DMS 273 (cell line): ENCODE measurements around the gene SPN.
"Not testable (repeated sequence)": the region's sequence is repeated elsewhere in the genome, so short reads cannot be mapped to it uniquely, and the experiment has no call there.

Experiments used
- DNase-seq: peaks from one replicate; lab custom pipeline; 2025; ENCODE audit not compliant: unreplicated experiment; lab: John Stamatoyannopoulos, UW

The SPN gene, protein sequence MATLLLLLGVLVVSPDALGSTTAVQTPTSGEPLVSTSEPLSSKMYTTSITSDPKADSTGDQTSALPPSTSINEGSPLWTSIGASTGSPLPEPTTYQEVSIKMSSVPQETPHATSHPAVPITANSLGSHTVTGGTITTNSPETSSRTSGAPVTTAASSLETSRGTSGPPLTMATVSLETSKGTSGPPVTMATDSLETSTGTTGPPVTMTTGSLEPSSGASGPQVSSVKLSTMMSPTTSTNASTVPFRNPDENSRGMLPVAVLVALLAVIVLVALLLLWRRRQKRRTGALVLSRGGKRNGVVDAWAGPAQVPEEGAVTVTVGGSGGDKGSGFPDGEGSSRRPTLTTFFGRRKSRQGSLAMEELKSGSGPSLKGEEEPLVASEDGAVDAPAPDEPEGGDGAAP

DNA sequence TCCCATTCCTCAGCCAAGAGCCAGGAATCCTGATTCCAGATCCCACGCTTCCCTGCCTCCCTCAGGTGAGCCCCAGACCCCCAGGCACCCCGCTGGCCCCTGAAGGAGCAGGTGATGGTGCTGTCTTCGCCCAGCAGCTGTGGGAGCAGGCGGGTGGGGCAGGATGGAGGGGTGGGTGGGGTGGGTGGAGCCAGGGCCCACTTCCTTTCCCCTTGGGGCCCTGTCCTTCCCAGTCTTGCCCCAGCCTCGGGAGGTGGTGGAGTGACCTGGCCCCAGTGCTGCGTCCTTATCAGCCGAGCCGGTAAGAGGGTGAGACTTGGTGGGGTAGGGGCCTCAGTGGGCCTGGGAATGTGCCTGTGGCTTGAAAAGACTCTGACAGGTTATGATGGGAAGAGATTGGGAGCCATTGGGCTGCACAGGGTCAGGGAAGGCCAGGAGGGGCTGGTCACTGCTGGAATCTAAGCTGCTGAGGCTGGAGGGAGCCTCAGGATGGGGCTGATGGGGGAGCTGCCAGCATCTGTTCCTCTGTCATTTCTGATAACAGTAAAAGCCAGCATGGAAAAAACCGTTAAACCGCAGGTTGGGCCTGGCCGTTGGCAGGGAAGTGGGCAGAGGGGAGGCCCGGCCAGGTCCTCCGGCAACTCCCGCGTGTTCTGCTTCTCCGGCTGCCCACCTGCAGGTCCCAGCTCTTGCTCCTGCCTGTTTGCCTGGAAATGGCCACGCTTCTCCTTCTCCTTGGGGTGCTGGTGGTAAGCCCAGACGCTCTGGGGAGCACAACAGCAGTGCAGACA is at the start of gene SPN:
Gene SPN (plus strand): TSS at position 232 of the 791 bp plus-strand sequence. CDS start 482 bp downstream, at position 714.
- DNase-seq: no peak

- DNase-seq: peak; percentile 95
Observed at GRCh38 chr16:29613307-29614057, 49.6 kb upstream of the SPN start.

GRCh38 chr16:29614691-29615314 is 48.2 kb upstream of the SPN start:
- DNase-seq: not testable (repeated sequence)

DNA sequence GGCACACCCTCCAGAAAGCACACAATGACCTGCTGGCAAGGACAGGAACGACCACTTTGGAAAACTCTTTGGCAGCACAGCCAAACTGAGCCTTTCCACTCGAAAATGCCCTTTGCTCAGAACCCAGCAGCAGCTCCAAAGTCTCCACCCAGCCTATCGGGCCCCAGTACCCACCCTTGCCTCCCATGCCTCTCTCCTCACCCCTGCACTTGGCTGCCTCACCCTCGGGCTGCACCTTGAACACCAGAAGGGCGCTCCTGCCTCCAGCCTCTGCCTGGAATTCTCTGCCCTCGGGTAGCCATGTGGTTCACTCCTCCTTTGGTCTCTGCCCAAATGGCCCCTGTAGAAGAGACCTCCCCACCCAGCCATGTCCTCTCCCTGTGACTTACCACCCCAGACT is 46.9 kb upstream of the SPN start:
- not testable (repeated sequence) for DNase-seq

DNA sequence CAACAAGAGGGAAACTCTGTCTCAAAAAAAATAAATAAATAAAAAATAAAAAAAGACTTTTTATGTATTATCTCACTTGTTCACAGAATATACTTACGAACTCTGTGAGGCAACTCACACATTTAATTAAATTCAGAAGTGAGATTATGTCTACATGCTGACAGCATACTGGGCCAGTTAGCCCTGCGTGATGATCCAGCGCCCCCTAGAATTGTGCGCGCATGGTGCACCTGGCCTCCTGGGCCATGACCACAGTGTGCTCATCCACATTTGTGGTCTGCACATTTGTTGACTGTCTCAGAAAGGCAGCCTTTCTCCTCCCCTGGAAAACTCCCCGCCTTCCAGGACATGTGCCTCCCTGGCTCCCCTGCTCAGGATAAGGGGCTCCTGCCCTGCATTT is 42.5 kb upstream of the SPN start:
- DNase-seq: not testable (repeated sequence)

DNA sequence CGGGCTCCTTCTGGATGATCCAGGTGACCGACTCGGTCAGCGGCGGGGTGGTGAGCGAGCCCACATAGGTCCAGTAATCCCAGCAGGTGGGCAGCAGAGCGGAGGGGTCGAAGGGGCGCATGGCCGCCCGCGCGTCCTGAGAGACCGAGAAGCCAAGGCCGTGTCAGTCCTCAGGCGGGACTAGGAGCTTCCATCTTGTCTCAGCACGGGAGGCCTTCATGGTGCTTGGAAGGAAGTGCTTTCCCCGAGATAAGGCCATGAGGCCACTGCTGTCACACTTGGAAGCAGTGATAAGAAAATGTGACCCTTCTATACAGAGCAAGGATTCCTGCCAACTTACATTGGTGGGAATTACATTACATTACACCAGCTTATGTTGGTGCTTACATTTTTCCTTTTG is 40.3 kb upstream of the SPN start:
- not testable (repeated sequence) for DNase-seq

DNA sequence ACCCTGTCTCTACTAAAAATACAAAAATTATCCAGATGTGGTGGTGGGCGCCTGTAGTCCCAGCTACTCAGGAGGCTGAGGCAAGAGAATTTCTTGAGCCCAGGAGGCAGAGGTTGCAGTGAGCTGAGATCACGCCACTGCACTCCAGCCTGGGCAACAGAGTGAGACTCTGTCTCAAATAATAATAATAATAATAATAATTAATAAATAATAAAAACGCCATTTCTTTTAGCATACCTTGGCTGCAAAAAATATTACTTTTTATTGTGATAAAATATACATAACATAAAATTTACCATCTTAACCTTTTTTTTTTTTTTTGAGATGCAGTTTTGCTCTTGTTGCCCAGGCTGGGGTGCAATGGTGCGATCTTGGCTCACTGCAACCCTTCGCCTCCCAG is 39.8 kb upstream of the SPN start:
- not testable (repeated sequence) for DNase-seq

- not testable (repeated sequence) for DNase-seq
Observed at GRCh38 chr16:29625114-29625513, 37.9 kb upstream of the SPN start.

- DNase-seq: not testable (repeated sequence)
Observed at GRCh38 chr16:29626778-29627331, 36.2 kb upstream of the SPN start.

DNA sequence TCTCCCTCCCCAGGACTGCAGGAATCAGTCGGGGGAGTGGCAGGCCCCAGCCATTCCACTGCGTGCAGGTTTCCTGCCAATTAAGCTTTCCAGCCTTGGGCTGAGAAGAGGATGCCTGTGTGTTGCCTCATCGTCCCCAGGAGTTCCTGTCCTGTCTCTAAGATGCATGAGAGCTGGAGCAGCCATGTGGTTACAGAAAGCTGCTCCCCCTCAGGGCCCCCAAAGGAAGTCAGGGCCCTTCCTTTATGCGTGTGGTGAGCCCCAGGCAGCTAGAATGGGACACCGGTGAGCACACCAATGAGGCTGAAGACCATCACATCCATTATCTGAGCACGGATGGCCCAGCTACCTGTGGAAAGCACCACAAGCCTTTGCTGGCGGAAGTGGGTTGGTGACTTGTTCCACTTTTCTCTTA is 35.4 kb upstream of the SPN start:
- DNase-seq: not testable (repeated sequence)

- not testable (repeated sequence) for DNase-seq
Observed at GRCh38 chr16:29628707-29629106, 34.3 kb upstream of the SPN start.

GRCh38 chr16:29629318-29629717 is 33.7 kb upstream of the SPN start:
- DNase-seq: not testable (repeated sequence)

DNA sequence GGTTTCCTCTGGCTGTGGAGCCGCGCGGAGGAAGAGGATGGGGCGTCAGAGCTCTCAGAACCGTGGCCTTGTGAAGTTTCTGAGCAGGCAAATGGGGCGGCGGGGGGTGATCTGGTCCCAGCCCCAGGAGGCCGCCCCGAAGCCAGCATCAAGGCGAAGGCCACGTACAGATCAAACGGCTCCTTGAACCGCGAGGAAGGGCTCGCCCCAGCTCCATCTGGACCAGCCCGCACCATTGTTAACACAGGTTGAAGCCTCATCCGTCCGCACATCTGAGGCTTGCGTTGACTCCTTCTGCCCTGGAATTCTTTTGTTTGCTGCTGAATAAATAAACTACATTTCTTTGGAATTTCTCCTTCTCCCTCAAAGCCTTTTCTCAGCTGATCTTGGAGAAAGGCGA is 31.4 kb upstream of the SPN start:
- DNase-seq: not testable (repeated sequence)

DNA sequence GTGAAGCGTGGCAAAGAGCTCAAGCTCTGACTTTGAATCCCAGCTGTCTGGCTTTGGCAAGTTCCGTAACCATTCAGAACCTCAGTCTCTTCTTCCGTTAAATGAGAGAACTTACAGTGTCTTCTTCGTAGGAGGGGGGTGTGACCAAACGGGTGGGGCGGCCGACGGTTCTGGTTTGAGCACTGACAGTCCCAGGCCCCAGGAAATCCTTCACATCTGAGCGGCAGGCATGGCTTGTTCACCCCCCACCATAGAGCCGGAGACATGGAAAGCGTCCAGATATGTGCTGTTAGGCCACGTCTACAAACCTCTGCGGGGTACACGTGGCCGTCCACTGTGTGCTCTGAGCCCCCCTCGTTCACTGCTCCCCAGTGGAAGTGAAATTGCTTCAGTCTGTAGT is 27.1 kb upstream of the SPN start:
- not testable (repeated sequence) for DNase-seq

- DNase-seq: not testable (repeated sequence)
Observed at GRCh38 chr16:29636368-29636767, 26.7 kb upstream of the SPN start.

- not testable (repeated sequence) for DNase-seq
Observed at GRCh38 chr16:29638751-29639150, 24.3 kb upstream of the SPN start.

GRCh38 chr16:29641561-29641960 is 21.5 kb upstream of the SPN start:
- DNase-seq: peak; percentile 36

- no peak for DNase-seq
Observed at GRCh38 chr16:29643596-29643995, 19.5 kb upstream of the SPN start.

DNA sequence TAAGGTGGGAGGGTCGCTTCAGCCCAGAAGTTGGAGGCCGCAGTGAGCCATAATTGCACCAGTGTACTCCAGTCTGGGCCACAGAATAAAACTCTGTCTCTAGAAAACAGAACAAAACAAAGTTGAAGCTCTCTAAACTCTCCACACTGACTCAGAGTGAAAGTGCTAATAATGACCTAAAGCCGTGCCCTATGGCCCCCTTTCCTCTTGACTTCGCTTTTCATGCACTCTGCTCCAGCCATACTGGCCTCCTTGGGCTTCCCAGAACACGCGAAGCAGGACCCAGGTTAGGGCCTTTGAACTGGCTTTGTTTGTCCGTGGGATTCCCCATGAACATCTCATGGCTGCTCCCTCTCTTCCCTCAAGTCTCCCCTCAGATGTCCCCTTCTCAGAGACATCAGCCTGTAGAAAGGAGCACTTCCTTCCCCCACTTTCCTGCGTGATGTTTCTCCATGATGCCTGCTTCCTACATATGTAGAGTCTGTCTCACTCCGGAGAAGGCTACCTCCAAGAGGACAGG is 18.6 kb upstream of the SPN start:
- DNase-seq: no peak

GRCh38 chr16:29644973-29645693 is 17.9 kb upstream of the SPN start:
- DNase-seq: no peak
